HUES64 (cell line): ENCODE results near the gene RHOD.

Experiments
- H3K27ac ChIP-seq: 2 replicates; pipeline ENCODE4 v1.7.0; 2013; ENCODE audit warnings: low read depth, low read length, inconsistent platforms
- H3K27me3 ChIP-seq: 2 replicates; pipeline ENCODE4 v1.6.1; 2013; ENCODE audit warnings: mild to moderate bottlenecking, low read length; ENCODE audit not compliant: insufficient read depth
- H3K36me3 ChIP-seq: 2 replicates; pipeline ENCODE4 v1.6.1; 2013; ENCODE audit warnings: mild to moderate bottlenecking, low read length; ENCODE audit not compliant: insufficient read depth
- H3K4me1 ChIP-seq: 2 replicates; pipeline ENCODE4 v1.6.1; 2013; ENCODE audit warnings: mild to moderate bottlenecking, low read length, moderate library complexity; ENCODE audit not compliant: insufficient read depth
- H3K4me3 ChIP-seq: 2 replicates; pipeline ENCODE4 v1.5.1; 2013; ENCODE audit warnings: mild to moderate bottlenecking, low read length, moderate library complexity
- H3K9ac ChIP-seq: 2 replicates; pipeline ENCODE4 v1.6.1; 2013; ENCODE audit warnings: mild to moderate bottlenecking, low read depth, low read length
- H3K9me3 ChIP-seq: 2 replicates; pipeline ENCODE4 v1.6.1; 2013; ENCODE audit warnings: low read depth, low read length; ENCODE audit not compliant: insufficient read depth
- WGBS: fragments of 150-250, 120-280 bp; methylation state at CpG from one replicate; pipeline ENCODE4 v1.1.7; 2013; ENCODE audit warnings: missing lambda C conversion rate; 5-methylcytosine and 5-hydroxymethylcytosine counted together

The RHOD gene

DNA sequence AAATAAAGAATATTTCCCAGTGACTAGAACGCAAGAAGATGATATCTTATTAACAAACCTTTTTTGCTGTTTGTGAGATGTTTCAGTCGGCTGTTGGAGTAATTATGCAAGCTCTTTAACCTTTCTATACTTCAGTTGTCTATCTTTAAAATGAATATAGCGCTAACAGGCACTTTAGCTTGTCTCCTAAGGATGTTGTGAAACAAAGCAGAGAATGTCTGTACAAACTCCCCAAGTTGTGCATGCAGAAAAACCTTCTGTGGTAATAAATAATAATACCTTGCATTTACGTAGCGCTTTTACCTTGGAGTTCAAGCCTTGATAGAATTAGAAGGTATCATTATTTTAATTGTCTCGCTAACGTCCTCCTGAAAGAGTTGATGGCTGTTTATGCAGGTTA is 60.5 kb downstream of the RHOD start:
- 88% methylated on average over 5 of the region's 7 CpGs for WGBS
- peak overlapping the region; percentile 79 for H3K4me3 ChIP-seq
- peaks cover 25% of the 10 kb centered on the region for H3K4me1 ChIP-seq
- peak overlapping the region; percentile 94; the same call in 1 of the 2 replicates for H3K9ac ChIP-seq
- no peaks in the 10 kb centered on the region for H3K9me3 ChIP-seq
- peaks cover 7% of the 10 kb centered on the region for H3K36me3 ChIP-seq
- peaks cover 11% of the 10 kb centered on the region; the same call in 1 of the 2 replicates for H3K27me3 ChIP-seq
- H3K27ac ChIP-seq, result no peak overlapping the region

DNA sequence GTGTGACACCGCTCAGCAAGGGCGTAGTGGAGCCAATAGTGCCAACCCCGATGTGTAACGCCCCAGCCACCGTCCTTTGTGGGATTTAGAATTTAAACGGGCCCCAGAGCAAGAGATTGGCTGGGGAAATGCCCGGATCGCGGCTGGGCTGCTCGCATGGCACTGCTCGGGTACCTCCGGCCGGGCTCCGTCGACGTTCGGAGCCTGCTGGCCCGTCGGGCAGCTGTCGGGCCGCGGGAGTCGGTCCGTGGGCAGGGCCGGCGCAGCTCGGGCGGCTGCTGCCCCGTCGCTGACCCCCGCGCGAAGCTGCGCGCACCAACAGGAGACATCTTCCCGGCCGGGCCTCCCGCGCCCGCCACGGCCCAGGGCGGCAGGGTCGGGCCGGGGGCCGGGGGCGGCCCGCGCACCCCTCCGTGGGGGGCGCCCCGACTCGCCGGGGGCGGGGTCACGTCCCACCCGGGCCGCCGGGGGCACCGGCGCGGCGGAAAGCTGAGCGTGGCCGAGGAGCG is 61.1 kb downstream of the RHOD start:
- Histone ChIP-seq H3K4me1 (peaks cover 25% of the 10 kb centered on the region), H3K9me3 (no peaks in the 10 kb centered on the region), H3K4me3 (peak overlapping the region; percentile 79), H3K36me3 (peaks cover 7% of the 10 kb centered on the region), H3K9ac (peak overlapping the region; percentile 94), H3K27me3 (peaks cover 11% of the 10 kb centered on the region; the same call in 1 of the 2 replicates), H3K27ac (peak overlapping the region; percentile 90; the same call in 1 of the 2 replicates)
- WGBS, result 4% methylated on average over 65 of the region's 65 CpGs

DNA sequence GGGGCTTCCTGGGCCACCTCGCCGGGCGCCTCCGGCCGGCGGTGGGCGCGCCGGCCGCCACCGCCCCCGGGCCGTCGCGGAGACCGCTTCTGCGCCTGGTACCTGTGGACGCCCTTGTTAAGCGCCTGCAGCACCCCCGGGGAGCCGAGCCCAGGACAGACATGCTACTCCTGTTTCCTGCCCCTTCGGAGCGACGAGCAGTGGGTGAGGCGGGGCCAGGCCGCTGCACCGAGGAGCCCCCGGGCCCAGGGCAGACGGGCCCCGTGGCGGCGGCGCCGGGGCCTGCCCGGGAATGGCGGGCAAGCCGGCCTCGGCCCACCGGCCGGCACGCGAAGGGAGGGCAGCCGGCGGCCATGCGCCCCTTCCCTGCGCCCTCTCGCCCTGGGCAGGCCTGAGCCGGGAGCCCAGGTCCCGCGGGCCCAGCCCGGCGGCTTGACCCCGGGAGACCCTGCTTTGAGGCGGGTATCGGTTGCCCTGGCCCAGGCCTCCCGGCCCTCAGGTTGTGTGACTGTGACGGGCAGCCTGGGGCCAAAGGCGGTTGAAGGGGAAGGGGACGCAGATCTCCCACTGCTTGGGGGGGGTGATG is 61.6 kb downstream of the RHOD start:
- Histone ChIP-seq H3K27ac (peak overlapping the region; percentile 90; the same call in 1 of the 2 replicates), H3K4me1 (peaks cover 25% of the 10 kb centered on the region), H3K27me3 (peaks cover 11% of the 10 kb centered on the region; the same call in 1 of the 2 replicates), H3K9ac (peak overlapping the region; percentile 94), H3K36me3 (peaks cover 11% of the 10 kb centered on the region), H3K9me3 (no peaks in the 10 kb centered on the region), H3K4me3 (peak overlapping the region; percentile 79)
- under 1% methylated on average over 59 of the region's 59 CpGs for WGBS

- Histone ChIP-seq H3K36me3 (peaks cover 18% of the 10 kb centered on the region), H3K9me3 (no peaks in the 10 kb centered on the region), H3K4me3 (peak within 1 kb of the TSS; percentile 93), H3K27ac (peak within 1 kb of the TSS; percentile 95), H3K4me1 (peaks cover 22% of the 10 kb centered on the region), H3K27me3 (peaks cover 11% of the 10 kb centered on the region; the same call in 1 of the 2 replicates), H3K9ac (peak within 1 kb of the TSS; percentile 94)
- WGBS, result under 1% methylated on average over 96 of the region's 97 CpGs
Measured at GRCh38 chr11:67118801-67119584, 62.3 kb downstream of the RHOD start, which contains the start of gene KDM2A. TSS of gene KDM2A (plus strand) at chr11:67119263. CDS start at chr11:67121317, 2,054 bp downstream.

DNA sequence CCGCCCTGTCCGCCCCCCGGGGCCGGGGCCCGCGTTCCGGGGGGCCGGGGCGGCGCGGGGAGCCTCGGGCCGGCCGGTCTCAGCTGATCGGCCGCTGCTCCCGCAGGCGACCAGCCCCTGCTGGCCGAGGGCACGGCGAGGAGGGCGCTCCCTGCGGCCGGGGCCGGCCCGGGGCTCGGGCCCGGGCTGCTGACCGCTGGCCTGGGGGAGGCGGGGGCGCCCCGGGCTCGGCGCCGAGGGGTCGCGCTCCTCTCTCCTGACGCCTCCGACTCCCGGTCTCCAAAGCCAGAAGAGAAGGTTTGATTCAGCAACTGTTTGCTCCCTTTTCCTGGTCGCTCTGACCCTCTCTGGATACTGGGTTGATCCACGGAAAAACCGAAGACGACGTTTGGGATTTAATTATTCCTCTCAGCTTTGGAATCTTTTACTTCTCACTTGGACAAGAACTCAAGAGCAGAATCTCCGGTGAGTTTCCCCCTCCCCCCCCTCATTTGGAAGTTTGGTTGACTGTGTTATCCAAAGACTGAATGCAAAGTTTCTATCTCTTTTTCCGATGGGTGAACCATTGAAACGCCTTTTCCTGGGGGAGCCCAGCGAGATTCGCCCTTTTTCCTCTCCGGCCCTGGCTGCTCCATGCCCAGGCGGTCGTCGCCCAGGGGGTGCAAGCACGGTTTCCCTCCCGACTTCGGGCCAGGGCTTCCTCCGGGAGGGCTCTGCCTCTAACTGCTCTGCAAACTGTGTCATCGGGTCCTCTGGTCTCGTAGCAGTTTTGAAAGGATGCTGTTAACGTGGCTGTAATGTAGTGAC is 63.1 kb downstream of the RHOD start:
- peaks cover 11% of the 10 kb centered on the region; the same call in 1 of the 2 replicates for H3K27me3 ChIP-seq
- H3K36me3 ChIP-seq, result peaks cover 18% of the 10 kb centered on the region
- H3K4me1 ChIP-seq, result peaks cover 22% of the 10 kb centered on the region
- H3K4me3 ChIP-seq, result peak overlapping the region; percentile 93
- H3K27ac ChIP-seq, result peak overlapping the region; percentile 95
- H3K9ac ChIP-seq, result peak overlapping the region; percentile 89
- WGBS, result under 1% methylated on average over 60 of the region's 61 CpGs
- no peaks in the 10 kb centered on the region for H3K9me3 ChIP-seq

- Histone ChIP-seq H3K9ac (peak overlapping the region; percentile 89), H3K4me3 (peak overlapping the region; percentile 93), H3K36me3 (peaks cover 22% of the 10 kb centered on the region), H3K9me3 (no peaks in the 10 kb centered on the region), H3K27me3 (peaks cover 11% of the 10 kb centered on the region; the same call in 1 of the 2 replicates), H3K4me1 (peaks cover 22% of the 10 kb centered on the region), H3K27ac (no peak overlapping the region)
- 0% methylated on average over 8 of the region's 12 CpGs for WGBS
Measured at GRCh38 chr11:67120456-67120855, 63.8 kb downstream of the RHOD start.

- Histone ChIP-seq H3K27ac (no peak overlapping the region), H3K9me3 (no peaks in the 10 kb centered on the region), H3K4me3 (peak overlapping the region; percentile 93), H3K36me3 (peaks cover 24% of the 10 kb centered on the region), H3K9ac (peak overlapping the region; percentile 89), H3K27me3 (peaks cover 11% of the 10 kb centered on the region; the same call in 1 of the 2 replicates), H3K4me1 (peaks cover 22% of the 10 kb centered on the region)
- WGBS, result 42% methylated on average over 5 of the region's 9 CpGs
Measured at GRCh38 chr11:67120881-67121710, 64.4 kb downstream of the RHOD start.
